Lower lobe of right lung (tissue), 2 donors: Measurements from ENCODE around the gene CDC45. TPM values are rescaled to one million over a fixed set of nuclear protein-coding genes. Genes with fewer than 3 reads are reported as not detected.

ENCODE experiments used
- ATAC-seq, 2 donors: fragments of 200-7000 bp; cut with Tn5 transposase; one replicate each; pipeline ENCODE4 v1.9.1; 2020 to 2022; ENCODE audit warnings: mild to moderate bottlenecking in 2 of 2, moderate library complexity in 2 of 2
- DNase-seq: peaks from one replicate; pipeline ENCODE4 v3.0.0-alpha.2; 2020
- H3K27ac ChIP-seq: fragments of 200-600 bp; one replicate; pipeline ENCODE4 v1.8.0; 2022
- H3K27me3 ChIP-seq: fragments of 200-600 bp; one replicate; pipeline ENCODE4 v1.8.0; 2022; ENCODE audit warnings: low read depth
- H3K36me3 ChIP-seq: fragments of 200-600 bp; one replicate; pipeline ENCODE4 v1.8.0; 2022; ENCODE audit warnings: mild to moderate bottlenecking
- H3K4me1 ChIP-seq: fragments of 200-600 bp; one replicate; pipeline ENCODE4 v1.8.0; 2022
- H3K4me3 ChIP-seq: fragments of 200-600 bp; one replicate; pipeline ENCODE4 v1.8.0; 2022; ENCODE audit warnings: mild to moderate bottlenecking
- H3K9me3 ChIP-seq: fragments of 200-600 bp; one replicate; pipeline ENCODE4 v1.8.0; 2022
- CTCF ChIP-seq: fragments of 200-600 bp; IDR thresholded peaks from one replicate; pipeline ENCODE4 v1.8.0; 2022; ENCODE audit warnings: antibody characterized with exemption, mild to moderate bottlenecking
- intact Hi-C: fragments of 100-400 bp; cut with DNase I; formaldehyde crosslinking; loops from one replicate; pipeline ENCODE4 v1.11.0; 2022
- total RNA-seq: library from RNA; stranded (reverse); fragmentation: NEBNext Ultra II Directional; extraction: Animal tissue kit (Norgen Biotek cat#: 25700); gene quantifications from one replicate; pipeline ENCODE4 v1.2.1, GENCODE V29; 2021
- donor health status: DM: no; HTN: yes; CAD: no; lungs with severe emphysema.

The CDC45 gene
- total RNA-seq, 1 donor from 2014 or later = 1.4 TPM

DNA sequence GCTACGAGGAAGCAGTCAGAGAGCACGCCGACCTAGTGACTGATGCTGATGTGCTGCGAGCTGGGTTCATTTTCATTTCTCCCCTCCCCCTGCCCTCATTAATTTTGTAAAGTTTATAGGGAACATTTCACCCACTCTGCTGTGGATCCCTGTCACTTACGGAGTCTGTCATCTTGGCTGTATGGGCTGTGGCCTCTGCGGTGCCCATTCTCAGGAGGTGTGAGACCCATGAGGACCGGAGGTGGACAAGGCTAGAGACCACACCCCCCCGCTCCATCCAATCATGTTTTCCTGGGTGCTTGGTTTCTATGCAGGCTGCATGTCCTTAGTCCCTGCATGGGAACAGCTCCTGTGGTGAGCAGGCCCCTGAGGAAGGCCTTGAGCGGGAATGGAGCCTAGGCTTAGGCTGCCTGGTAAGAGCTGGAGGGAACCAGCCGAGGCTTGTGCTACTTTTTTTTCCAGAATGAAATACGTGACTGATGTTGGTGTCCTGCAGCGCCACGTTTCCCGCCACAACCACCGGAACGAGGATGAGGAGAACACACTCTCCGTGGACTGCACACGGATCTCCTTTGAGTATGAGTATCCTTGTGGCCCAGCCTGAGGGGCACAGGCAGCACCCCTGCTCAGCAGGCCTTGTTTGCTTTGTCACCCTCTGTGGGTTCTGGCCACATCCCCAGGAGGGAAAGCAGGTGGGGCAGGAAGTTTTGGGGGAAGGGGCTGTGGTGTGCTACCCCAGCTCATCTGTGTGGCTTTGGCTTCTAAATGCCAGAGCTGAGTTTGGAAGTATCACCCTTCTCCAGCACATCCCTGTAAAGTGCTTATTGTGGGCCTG, 25.4 kb downstream of the CDC45 start:
- Histone ChIP-seq H3K27ac (no peak overlapping the region), H3K4me1 (no peaks in the 10 kb centered on the region), H3K4me3 (no peak overlapping the region), H3K36me3 (no peaks in the 10 kb centered on the region), H3K27me3 (no peaks in the 10 kb centered on the region), H3K9me3 (no peaks in the 10 kb centered on the region)
- intact Hi-C loops = no loop called here
- DNase-seq = no peak
- no peak for ATAC-seq
- no peak for TF ChIP-seq CTCF

DNA sequence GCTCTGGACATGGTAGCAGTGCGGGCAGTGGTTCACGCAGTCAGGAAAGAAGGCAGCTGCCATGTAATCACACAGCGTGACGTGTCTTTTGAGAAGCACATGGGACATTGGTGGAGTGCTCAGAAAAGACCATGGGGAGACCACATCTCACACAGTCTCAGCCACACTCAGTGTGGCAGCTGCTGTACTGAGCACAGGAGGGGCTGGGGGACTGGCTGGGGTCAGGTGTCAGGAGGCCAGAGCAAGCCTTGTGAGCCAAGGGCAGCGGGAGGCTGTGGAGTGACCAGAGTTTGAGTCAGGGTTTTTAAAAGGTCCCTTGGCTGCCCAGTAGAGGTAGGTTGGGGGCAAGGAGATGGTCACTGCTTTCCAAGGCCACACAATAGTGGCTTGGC, 26.0 kb downstream of the CDC45 start:
- H3K4me3 ChIP-seq = no peak overlapping the region
- H3K9me3 ChIP-seq = no peaks in the 10 kb centered on the region
- no peaks in the 10 kb centered on the region for H3K27me3 ChIP-seq
- intact Hi-C loops = no loop called here
- no peaks in the 10 kb centered on the region for H3K36me3 ChIP-seq
- H3K27ac ChIP-seq = no peak overlapping the region
- no peaks in the 10 kb centered on the region for H3K4me1 ChIP-seq
- no peak for TF ChIP-seq CTCF
- ATAC-seq (peak in 1 of 2 donors; percentile 14), DNase-seq (no peak)

DNA sequence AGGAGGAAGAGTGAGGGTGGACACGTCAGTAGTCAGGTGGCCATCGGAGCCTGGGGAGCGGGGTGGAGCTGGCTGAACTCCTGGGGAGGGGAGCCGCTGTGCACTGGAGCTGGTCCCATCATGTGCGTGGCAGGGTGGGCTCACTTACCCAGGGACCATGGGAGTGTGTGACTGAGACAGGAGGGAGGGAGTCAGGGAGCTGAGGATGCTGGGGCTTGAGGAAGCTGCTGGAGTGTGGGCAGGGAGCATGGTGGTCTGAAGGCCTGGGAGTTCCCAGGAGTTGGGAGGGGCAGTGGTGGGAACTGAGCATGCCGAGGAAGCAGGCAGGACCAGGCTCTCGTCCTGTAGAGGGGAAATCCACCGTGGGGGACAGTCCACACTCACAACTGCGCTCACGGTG, 26.5 kb downstream of the CDC45 start:
- H3K4me3 ChIP-seq = no peak overlapping the region
- no peak for TF ChIP-seq CTCF
- no peak for DNase-seq
- H3K27me3 ChIP-seq = no peaks in the 10 kb centered on the region
- H3K4me1 ChIP-seq = no peaks in the 10 kb centered on the region
- ATAC-seq = peak in 1 of 2 donors; percentile 14
- no peaks in the 10 kb centered on the region for H3K36me3 ChIP-seq
- intact Hi-C loops = no loop called here
- no peaks in the 10 kb centered on the region for H3K9me3 ChIP-seq
- H3K27ac ChIP-seq = no peak overlapping the region

DNA sequence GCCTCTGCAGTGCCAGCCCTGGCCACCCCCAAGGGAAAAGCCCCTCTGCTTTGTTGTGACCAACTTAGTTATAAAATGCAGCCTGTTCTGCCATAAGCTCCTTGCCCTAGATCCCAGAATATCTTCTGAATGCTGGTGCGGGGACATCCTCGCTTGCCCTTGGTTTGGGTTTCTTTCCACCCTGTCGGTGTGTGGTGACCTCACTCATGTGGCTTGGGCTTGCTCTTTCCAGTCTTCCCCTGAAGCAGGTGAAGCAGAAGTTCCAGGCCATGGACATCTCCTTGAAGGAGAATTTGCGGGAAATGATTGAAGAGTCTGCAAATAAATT, 27.8 kb downstream of the CDC45 start:
- intact Hi-C loops = no loop called here
- Histone ChIP-seq H3K9me3 (no peaks in the 10 kb centered on the region), H3K27me3 (no peaks in the 10 kb centered on the region), H3K4me3 (no peak overlapping the region), H3K4me1 (no peaks in the 10 kb centered on the region), H3K36me3 (no peaks in the 10 kb centered on the region), H3K27ac (no peak overlapping the region)
- DNase-seq (no peak), ATAC-seq (no peak)
- no peak for TF ChIP-seq CTCF

- H3K27me3 ChIP-seq = no peaks in the 10 kb centered on the region
- no peaks in the 10 kb centered on the region for H3K36me3 ChIP-seq
- no peak overlapping the region for H3K27ac ChIP-seq
- ATAC-seq (no peak), DNase-seq (no peak)
- no peak for TF ChIP-seq CTCF
- intact Hi-C loops = no loop called here
- H3K4me3 ChIP-seq = no peak overlapping the region
- no peaks in the 10 kb centered on the region for H3K9me3 ChIP-seq
- no peaks in the 10 kb centered on the region for H3K4me1 ChIP-seq
These were observed 28.5 kb downstream of the CDC45 start for GRCh38 chr22:19508024-19508776.
